WTC11 (cell line): ENCODE data around the gene TSC1. TPM values are rescaled to one million over a fixed set of nuclear protein-coding genes. Genes with fewer than 3 reads are reported as not detected.
"Not testable (repeated sequence)": the region's sequence is repeated elsewhere in the genome, so short reads cannot be mapped to it uniquely, and the experiment has no call there.

Source experiments
- ATAC-seq: fragments of 200-7000 bp; cut with Tn5 transposase; 2 replicates; pipeline ENCODE4 v1.10.0; 2021; ENCODE audit warnings: mild to moderate bottlenecking, moderate library complexity
- CTCF ChIA-PET: fragments of 300-600 bp; sonication (Branson Sonifier 250); formaldehyde crosslinking; loops from one replicate; lab custom pipeline; 2021; ENCODE audit warnings: antibody characterized with exemption; lab: Charles Lee
- POLR2A ChIA-PET: fragments of 350-600 bp; sonication (Branson Sonifier 250); formaldehyde crosslinking; loops from one replicate; lab custom pipeline; 2021; ENCODE audit warnings: antibody characterized with exemption; lab: Charles Lee
- DNase-seq: peaks from one replicate; pipeline ENCODE4 v3.0.0; 2021; ENCODE audit warnings: low spot score
- H3K27ac Mint-ChIP-seq: 2 replicates; pipeline ENCODE4 v1.8.0; 2021; ENCODE audit warnings: mixed read lengths
- H3K27me3 Mint-ChIP-seq: 2 replicates; pipeline ENCODE4 v1.8.0; 2021; ENCODE audit warnings: low read depth, mild to moderate bottlenecking, moderate library complexity, mixed read lengths
- H3K36me3 Mint-ChIP-seq: 2 replicates; pipeline ENCODE4 v1.8.0; 2021; ENCODE audit warnings: mixed read lengths
- H3K4me1 Mint-ChIP-seq: 2 replicates; pipeline ENCODE4 v1.8.0; 2022; ENCODE audit warnings: mixed read lengths
- H3K4me3 Mint-ChIP-seq: 2 replicates; pipeline ENCODE4 v1.8.0; 2021; ENCODE audit warnings: mild to moderate bottlenecking, moderate library complexity, mixed read lengths
- H3K9me3 Mint-ChIP-seq: 2 replicates; pipeline ENCODE4 v1.8.0; 2021; ENCODE audit warnings: mixed read lengths
- CREB1 ChIP-seq: sonication (generic); formaldehyde crosslinking; IDR thresholded peaks from 2 replicates; pipeline ENCODE4 v1.8.0; 2023; ENCODE audit warnings: mild to moderate bottlenecking, missing genetic modification reagents
- ELF4 ChIP-seq: sonication (generic); formaldehyde crosslinking; IDR thresholded peaks from 2 replicates; pipeline ENCODE4 v1.8.1; 2022; ENCODE audit warnings: low read depth, mild to moderate bottlenecking, moderate library complexity, missing genetic modification reagents
- EMX1 ChIP-seq: fragments of 250-450 bp; sonication (Bioruptor Pico); IDR thresholded peaks from 2 replicates; pipeline ENCODE4 v1.8.0; 2021; ENCODE audit warnings: mild to moderate bottlenecking
- NFE2L1 ChIP-seq: sonication (generic); formaldehyde crosslinking; IDR thresholded peaks from 2 replicates; pipeline ENCODE4 v1.8.1; 2023; ENCODE audit warnings: missing genetic modification reagents
- NFYB ChIP-seq: sonication (generic); formaldehyde crosslinking; conservative IDR thresholded peaks from 2 replicates; pipeline ENCODE4 v1.8.0; 2022; ENCODE audit warnings: low read depth, missing genetic modification reagents
- RORB ChIP-seq: fragments of 250-450 bp; sonication (Bioruptor Pico); IDR thresholded peaks from 2 replicates; pipeline ENCODE4 v1.9.0; 2021; ENCODE audit warnings: mild to moderate bottlenecking
- TEAD1 ChIP-seq: sonication (generic); formaldehyde crosslinking; IDR thresholded peaks from 2 replicates; pipeline ENCODE4 v1.8.0; 2022; ENCODE audit warnings: mild to moderate bottlenecking, missing genetic modification reagents
- ZNF423 ChIP-seq: fragments of 250-450 bp; sonication (Bioruptor Pico); IDR thresholded peaks from 2 replicates; pipeline ENCODE4 v2.1.2; 2022; ENCODE audit warnings: mild to moderate bottlenecking, moderate library complexity
- total RNA-seq: library from RNA; stranded (reverse); gene quantifications from 3 replicates; pipeline ENCODE4 v1.2.3, GENCODE V29; 2021
- TF ChIP-seq, protein P1 (sequence below): fragments of 250-450 bp; sonication (Bioruptor Pico); IDR thresholded peaks from 2 replicates; pipeline ENCODE4 v1.9.0; 2021; ENCODE audit warnings: mild to moderate bottlenecking, borderline replicate concordance
- TF ChIP-seq, protein P2 (sequence below): sonication (generic); formaldehyde crosslinking; IDR thresholded peaks from 2 replicates; pipeline ENCODE4 v1.8.1; 2023; ENCODE audit warnings: mild to moderate bottlenecking, missing genetic modification reagents
- TF ChIP-seq, protein P3 (sequence below): sonication (generic); formaldehyde crosslinking; IDR thresholded peaks from 2 replicates; pipeline ENCODE4 v1.8.1; 2023; ENCODE audit warnings: mild to moderate bottlenecking, missing genetic modification reagents, moderate library complexity
- TF ChIP-seq, protein P4 (sequence below): fragments of 250-450 bp; sonication (Bioruptor Pico); IDR thresholded peaks from 2 replicates; pipeline ENCODE4 v1.9.0; 2021; ENCODE audit warnings: mild to moderate bottlenecking
- TF ChIP-seq, protein P5 (sequence below): fragments of 200-600 bp; IDR thresholded peaks from 2 replicates; pipeline ENCODE4 v1.8.0; 2022; ENCODE audit warnings: antibody characterized with exemption
- TF ChIP-seq, protein P6 (sequence below): sonication (generic); formaldehyde crosslinking; IDR thresholded peaks from 2 replicates; pipeline ENCODE4 v1.8.0; 2022; ENCODE audit warnings: mild to moderate bottlenecking, missing genetic modification reagents
- TF ChIP-seq, protein P7 (sequence below): fragments of 250-450 bp; sonication (Bioruptor Pico); conservative IDR thresholded peaks from 2 replicates; pipeline ENCODE4 v1.9.0; 2021; ENCODE audit warnings: mild to moderate bottlenecking

The TSC1 gene
- total RNA-seq, 1 experiment from 2014 or later = 52.9 TPM

DNA sequence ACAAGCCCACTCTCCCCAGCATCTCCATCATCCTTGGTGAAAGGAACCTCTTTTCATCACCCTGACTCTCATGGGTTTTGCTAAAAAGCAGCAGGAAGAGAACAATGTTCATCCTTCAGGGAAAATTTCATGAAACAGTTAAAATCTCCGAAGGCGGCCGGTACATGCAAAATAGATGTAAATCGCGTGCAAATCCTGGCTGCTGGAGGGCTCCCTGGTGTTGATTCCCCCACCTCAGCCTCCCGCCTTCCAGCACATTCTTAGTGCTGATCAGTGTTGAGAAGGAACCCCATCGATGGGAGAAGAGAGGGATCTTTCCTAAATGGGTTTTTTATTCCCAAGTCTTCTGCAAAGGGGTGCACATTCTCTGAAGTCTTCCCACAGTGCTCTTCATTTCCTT is 25.4 kb upstream of the TSC1 start (continued):
- TF ChIP-seq, protein P1, sequence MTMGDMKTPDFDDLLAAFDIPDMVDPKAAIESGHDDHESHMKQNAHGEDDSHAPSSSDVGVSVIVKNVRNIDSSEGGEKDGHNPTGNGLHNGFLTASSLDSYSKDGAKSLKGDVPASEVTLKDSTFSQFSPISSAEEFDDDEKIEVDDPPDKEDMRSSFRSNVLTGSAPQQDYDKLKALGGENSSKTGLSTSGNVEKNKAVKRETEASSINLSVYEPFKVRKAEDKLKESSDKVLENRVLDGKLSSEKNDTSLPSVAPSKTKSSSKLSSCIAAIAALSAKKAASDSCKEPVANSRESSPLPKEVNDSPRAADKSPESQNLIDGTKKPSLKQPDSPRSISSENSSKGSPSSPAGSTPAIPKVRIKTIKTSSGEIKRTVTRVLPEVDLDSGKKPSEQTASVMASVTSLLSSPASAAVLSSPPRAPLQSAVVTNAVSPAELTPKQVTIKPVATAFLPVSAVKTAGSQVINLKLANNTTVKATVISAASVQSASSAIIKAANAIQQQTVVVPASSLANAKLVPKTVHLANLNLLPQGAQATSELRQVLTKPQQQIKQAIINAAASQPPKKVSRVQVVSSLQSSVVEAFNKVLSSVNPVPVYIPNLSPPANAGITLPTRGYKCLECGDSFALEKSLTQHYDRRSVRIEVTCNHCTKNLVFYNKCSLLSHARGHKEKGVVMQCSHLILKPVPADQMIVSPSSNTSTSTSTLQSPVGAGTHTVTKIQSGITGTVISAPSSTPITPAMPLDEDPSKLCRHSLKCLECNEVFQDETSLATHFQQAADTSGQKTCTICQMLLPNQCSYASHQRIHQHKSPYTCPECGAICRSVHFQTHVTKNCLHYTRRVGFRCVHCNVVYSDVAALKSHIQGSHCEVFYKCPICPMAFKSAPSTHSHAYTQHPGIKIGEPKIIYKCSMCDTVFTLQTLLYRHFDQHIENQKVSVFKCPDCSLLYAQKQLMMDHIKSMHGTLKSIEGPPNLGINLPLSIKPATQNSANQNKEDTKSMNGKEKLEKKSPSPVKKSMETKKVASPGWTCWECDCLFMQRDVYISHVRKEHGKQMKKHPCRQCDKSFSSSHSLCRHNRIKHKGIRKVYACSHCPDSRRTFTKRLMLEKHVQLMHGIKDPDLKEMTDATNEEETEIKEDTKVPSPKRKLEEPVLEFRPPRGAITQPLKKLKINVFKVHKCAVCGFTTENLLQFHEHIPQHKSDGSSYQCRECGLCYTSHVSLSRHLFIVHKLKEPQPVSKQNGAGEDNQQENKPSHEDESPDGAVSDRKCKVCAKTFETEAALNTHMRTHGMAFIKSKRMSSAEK (CRISPR knock-in tag) = no peak
- TF ChIP-seq, protein P2, sequence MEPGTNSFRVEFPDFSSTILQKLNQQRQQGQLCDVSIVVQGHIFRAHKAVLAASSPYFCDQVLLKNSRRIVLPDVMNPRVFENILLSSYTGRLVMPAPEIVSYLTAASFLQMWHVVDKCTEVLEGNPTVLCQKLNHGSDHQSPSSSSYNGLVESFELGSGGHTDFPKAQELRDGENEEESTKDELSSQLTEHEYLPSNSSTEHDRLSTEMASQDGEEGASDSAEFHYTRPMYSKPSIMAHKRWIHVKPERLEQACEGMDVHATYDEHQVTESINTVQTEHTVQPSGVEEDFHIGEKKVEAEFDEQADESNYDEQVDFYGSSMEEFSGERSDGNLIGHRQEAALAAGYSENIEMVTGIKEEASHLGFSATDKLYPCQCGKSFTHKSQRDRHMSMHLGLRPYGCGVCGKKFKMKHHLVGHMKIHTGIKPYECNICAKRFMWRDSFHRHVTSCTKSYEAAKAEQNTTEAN (CRISPR knock-in tag) = no peak
- no peak for TF ChIP-seq ELF4 (CRISPR knock-in tag)
- TF ChIP-seq TEAD1 (CRISPR knock-in tag) = no peak
- TF ChIP-seq, protein P3, sequence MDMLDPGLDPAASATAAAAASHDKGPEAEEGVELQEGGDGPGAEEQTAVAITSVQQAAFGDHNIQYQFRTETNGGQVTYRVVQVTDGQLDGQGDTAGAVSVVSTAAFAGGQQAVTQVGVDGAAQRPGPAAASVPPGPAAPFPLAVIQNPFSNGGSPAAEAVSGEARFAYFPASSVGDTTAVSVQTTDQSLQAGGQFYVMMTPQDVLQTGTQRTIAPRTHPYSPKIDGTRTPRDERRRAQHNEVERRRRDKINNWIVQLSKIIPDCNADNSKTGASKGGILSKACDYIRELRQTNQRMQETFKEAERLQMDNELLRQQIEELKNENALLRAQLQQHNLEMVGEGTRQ (CRISPR knock-in tag) = no peak
- no peak for TF ChIP-seq RORB
- no peak for TF ChIP-seq ZNF423 (CRISPR knock-in tag)
- no peak for TF ChIP-seq NFYB (CRISPR knock-in tag)
- TF ChIP-seq, protein P4, sequence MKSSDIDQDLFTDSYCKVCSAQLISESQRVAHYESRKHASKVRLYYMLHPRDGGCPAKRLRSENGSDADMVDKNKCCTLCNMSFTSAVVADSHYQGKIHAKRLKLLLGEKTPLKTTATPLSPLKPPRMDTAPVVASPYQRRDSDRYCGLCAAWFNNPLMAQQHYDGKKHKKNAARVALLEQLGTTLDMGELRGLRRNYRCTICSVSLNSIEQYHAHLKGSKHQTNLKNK (CRISPR knock-in tag) = no peak
- TF ChIP-seq, protein P5, sequence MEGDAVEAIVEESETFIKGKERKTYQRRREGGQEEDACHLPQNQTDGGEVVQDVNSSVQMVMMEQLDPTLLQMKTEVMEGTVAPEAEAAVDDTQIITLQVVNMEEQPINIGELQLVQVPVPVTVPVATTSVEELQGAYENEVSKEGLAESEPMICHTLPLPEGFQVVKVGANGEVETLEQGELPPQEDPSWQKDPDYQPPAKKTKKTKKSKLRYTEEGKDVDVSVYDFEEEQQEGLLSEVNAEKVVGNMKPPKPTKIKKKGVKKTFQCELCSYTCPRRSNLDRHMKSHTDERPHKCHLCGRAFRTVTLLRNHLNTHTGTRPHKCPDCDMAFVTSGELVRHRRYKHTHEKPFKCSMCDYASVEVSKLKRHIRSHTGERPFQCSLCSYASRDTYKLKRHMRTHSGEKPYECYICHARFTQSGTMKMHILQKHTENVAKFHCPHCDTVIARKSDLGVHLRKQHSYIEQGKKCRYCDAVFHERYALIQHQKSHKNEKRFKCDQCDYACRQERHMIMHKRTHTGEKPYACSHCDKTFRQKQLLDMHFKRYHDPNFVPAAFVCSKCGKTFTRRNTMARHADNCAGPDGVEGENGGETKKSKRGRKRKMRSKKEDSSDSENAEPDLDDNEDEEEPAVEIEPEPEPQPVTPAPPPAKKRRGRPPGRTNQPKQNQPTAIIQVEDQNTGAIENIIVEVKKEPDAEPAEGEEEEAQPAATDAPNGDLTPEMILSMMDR = no peak
- TF ChIP-seq, protein P6, sequence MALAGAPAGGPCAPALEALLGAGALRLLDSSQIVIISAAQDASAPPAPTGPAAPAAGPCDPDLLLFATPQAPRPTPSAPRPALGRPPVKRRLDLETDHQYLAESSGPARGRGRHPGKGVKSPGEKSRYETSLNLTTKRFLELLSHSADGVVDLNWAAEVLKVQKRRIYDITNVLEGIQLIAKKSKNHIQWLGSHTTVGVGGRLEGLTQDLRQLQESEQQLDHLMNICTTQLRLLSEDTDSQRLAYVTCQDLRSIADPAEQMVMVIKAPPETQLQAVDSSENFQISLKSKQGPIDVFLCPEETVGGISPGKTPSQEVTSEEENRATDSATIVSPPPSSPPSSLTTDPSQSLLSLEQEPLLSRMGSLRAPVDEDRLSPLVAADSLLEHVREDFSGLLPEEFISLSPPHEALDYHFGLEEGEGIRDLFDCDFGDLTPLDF = no peak
- no peak for TF ChIP-seq NFE2L1
- TF ChIP-seq CREB1 (CRISPR knock-in tag) = no peak
- TF ChIP-seq, protein P7, sequence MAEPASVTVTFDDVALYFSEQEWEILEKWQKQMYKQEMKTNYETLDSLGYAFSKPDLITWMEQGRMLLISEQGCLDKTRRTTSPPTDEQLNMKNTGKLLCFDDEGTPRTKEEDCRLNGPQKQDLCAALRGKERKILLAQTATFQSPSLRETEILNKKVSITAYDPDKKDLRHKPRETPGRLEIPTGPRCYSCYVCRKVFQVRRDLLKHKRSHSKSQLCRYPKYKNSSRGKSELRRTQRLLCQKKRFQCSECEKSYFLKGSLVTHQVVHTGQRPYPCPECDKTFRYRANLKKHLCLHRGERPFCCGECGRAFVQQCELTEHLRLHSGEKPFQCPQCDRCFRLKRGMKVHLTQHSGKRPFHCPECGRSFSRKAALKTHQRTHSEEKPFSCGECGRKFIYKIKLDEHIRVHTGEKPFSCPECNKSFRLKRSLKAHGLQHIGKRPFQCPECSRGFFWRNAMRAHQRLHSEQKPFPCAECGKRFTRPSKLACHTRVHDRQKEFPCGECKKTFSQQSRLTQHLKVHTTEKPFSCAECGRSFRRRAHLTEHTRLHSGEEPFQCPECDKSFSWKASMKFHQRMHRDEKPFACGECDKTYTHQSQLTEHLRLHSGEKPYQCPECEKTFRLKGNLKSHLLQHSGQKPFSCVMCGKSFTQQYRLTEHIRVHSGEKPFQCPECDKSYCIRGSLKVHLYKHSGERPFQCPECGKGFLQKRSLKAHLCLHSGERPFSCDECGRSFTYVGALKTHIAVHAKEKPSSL (CRISPR knock-in tag) = no peak
- TF ChIP-seq EMX1 (CRISPR knock-in tag) = no peak
- TF ChIP-seq, all 79 proteins: peak for 0

DNA sequence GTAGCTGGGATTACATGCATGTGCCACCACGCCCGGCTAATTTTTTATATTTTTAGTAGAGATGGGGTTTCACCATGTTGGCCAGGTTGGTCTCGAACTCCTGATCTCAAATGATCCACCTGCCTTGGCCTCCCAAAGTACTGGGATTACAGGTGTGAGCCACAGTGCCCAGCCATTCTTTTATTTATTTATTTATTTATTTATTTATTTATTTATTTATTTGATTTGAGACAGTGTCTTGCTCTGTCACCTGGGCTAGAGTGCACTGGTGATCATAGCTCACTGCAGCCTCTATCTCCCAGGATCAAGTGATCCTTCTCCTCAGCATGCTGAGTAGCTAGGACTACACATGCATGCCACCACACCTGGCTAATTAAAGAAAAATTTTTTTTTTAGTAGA is 23.5 kb upstream of the TSC1 start:
- H3K9me3 Mint-ChIP-seq, ATAC-seq, H3K4me1 Mint-ChIP-seq, CTCF ChIA-PET, H3K27me3 Mint-ChIP-seq, H3K36me3 Mint-ChIP-seq, H3K4me3 Mint-ChIP-seq, DNase-seq, H3K27ac Mint-ChIP-seq, POLR2A ChIA-PET: not testable (repeated sequence)
